GM19468 (cell line): ENCODE data around the gene FBXO45.
"Not testable (repeated sequence)": the region's sequence is repeated elsewhere in the genome, so short reads cannot be mapped to it uniquely, and the experiment has no call there.

Source experiments
- ATAC-seq: cut with Tn5 transposase; IDR thresholded peaks from one replicate; pipeline ENCODE4 v1.9.1; 2021; ENCODE audit warnings: mild to moderate bottlenecking, moderate library complexity, moderate number of reproducible peaks; ENCODE audit not compliant: unreplicated experiment; ENCODE audit errors: extremely low read depth

The FBXO45 gene

GRCh38 chr3:196568246-196569002 is at the start of gene FBXO45, which contains the start of gene WDR53:
TSS of gene FBXO45 (plus strand) at chr3:196568660. CDS start at chr3:196568985, 325 bp downstream.
TSS of gene WDR53 (minus strand) at chr3:196568554. CDS start at chr3:196561475, 7,079 bp downstream.
- peak; percentile 90 for ATAC-seq

- ATAC-seq, result no peak
These were observed 49.3 kb upstream of the FBXO45 start for GRCh38 chr3:196518966-196519717.

- ATAC-seq, result no peak
These were observed 48.8 kb upstream of the FBXO45 start for GRCh38 chr3:196519718-196520082.

GRCh38 chr3:196521291-196521690 is 47.2 kb upstream of the FBXO45 start:
- not testable (repeated sequence) for ATAC-seq

- no peak for ATAC-seq
These were observed 44.6 kb upstream of the FBXO45 start for GRCh38 chr3:196523841-196524240.

GRCh38 chr3:196524527-196524926 is 43.9 kb upstream of the FBXO45 start:
- ATAC-seq, result no peak

- ATAC-seq, result no peak
These were observed 43.3 kb upstream of the FBXO45 start for GRCh38 chr3:196525141-196525540.

GRCh38 chr3:196528639-196529233 is 39.7 kb upstream of the FBXO45 start:
- ATAC-seq, result no peak

GRCh38 chr3:196531418-196531817 is 37.0 kb upstream of the FBXO45 start:
- no peak for ATAC-seq

- no peak for ATAC-seq
These were observed 35.2 kb upstream of the FBXO45 start for GRCh38 chr3:196533260-196533681.

- no peak for ATAC-seq
These were observed 31.0 kb upstream of the FBXO45 start for GRCh38 chr3:196537319-196537984.

- ATAC-seq, result no peak
These were observed 26.6 kb upstream of the FBXO45 start for GRCh38 chr3:196541684-196542445.

GRCh38 chr3:196544491-196544992 is 23.9 kb upstream of the FBXO45 start:
- no peak for ATAC-seq

GRCh38 chr3:196546537-196546936 is 21.9 kb upstream of the FBXO45 start:
- ATAC-seq, result no peak

GRCh38 chr3:196547067-196547466 is 21.4 kb upstream of the FBXO45 start:
- no peak for ATAC-seq

- not testable (repeated sequence) for ATAC-seq
These were observed 19.1 kb upstream of the FBXO45 start for GRCh38 chr3:196549312-196549711.

GRCh38 chr3:196550172-196550571 is 18.3 kb upstream of the FBXO45 start:
- ATAC-seq, result not testable (repeated sequence)

GRCh38 chr3:196552253-196552652 is 16.2 kb upstream of the FBXO45 start:
- no peak for ATAC-seq

- ATAC-seq, result no peak
These were observed 14.9 kb upstream of the FBXO45 start for GRCh38 chr3:196553551-196553950.

- ATAC-seq, result no peak
These were observed 14.3 kb upstream of the FBXO45 start for GRCh38 chr3:196554205-196554604.
